Stomach (tissue), 9 donors: ENCODE data around the gene IPP. TPM values are rescaled to one million over a fixed set of nuclear protein-coding genes. Genes with fewer than 3 reads are reported as not detected.
A peak's percentile ranks its signal among the peaks of the same experiment; 100 is the strongest.
"Not testable (repeated sequence)": the region's sequence is repeated elsewhere in the genome, so short reads cannot be mapped to it uniquely, and the experiment has no call there.

ENCODE experiments used
- DNase-seq, 2 donors: peaks; one replicate each; pipeline versions ENCODE4 v3.0.0 to v3.0.0-alpha.2; 2013 to 2019
- H3K27ac ChIP-seq, 5 donors: fragments of 200-600 bp in 4 of 5; sonication (generic) in 4 of 5; one replicate each; pipeline ENCODE4 v1.5.1; 2013 to 2019; ENCODE audit warnings: mild to moderate bottlenecking in 1 of 5, moderate library complexity in 1 of 5
- H3K27me3 ChIP-seq, 3 donors: fragments of 200-600 bp; sonication (generic); one replicate each; pipeline ENCODE4 v1.5.1; 2017 to 2019; ENCODE audit warnings: mixed run types in 1 of 3
- H3K36me3 ChIP-seq, 4 donors: fragments of 200-600 bp; sonication (generic); 1 replicate in 3 of 4; 2 replicates in 1 of 4; pipeline ENCODE4 v1.5.1; 2016 to 2019
- H3K4me1 ChIP-seq, 4 donors: fragments of 200-600 bp; sonication (generic); one replicate each; pipeline ENCODE4 v1.5.1; 2016 to 2019
- H3K4me3 ChIP-seq, 4 donors: fragments of 200-600 bp; sonication (generic) in 3 of 4; one replicate each; pipeline ENCODE4 v1.5.1; 2016 to 2019; ENCODE audit warnings: mild to moderate bottlenecking in 1 of 4
- H3K9me3 ChIP-seq, 4 donors: fragments of 200-600 bp; sonication (generic); one replicate each; pipeline ENCODE4 v1.5.1; 2016 to 2019
- CTCF ChIP-seq, 7 experiments: fragments of 450-650 bp in 4 of 7; fragments of 200-600 bp in 3 of 7; sonication (generic) in 3 of 7; IDR thresholded peaks; one replicate each; pipeline ENCODE4 v1.5.1; 2016 to 2019; ENCODE audit warnings: antibody characterized with exemption in 7 of 7, control low read depth in 2 of 7, mild to moderate bottlenecking in 1 of 7
- EP300 ChIP-seq: sonication (generic); formaldehyde crosslinking; IDR thresholded peaks from one replicate; pipeline ENCODE4 v1.6.1; 2017; ENCODE audit warnings: antibody characterized with exemption
- POLR2A ChIP-seq, 4 donors: fragments of 450-650 bp; IDR thresholded peaks; one replicate each; pipeline ENCODE4 v1.6.1; 2016; ENCODE audit warnings: antibody characterized with exemption in 4 of 4, control low read depth in 2 of 4, mild to moderate bottlenecking in 1 of 4, moderate library complexity in 1 of 4
- POLR2AphosphoS5 ChIP-seq, 3 donors: sonication (generic); formaldehyde crosslinking; IDR thresholded peaks; one replicate each; pipeline ENCODE4 v1.6.1; 2016; ENCODE audit warnings: antibody characterized with exemption in 3 of 3
- WGBS, 5 donors: extraction: QIAGEN DNeasy Blood & Tissue Kit in 3 of 5; methylation state at CpG; one replicate each; pipeline versions ENCODE4 v1.1.5 to v1.1.7; 2013 to 2018; 5-methylcytosine and 5-hydroxymethylcytosine counted together
- intact Hi-C: fragments of 100-400 bp; cut with DNase I; formaldehyde crosslinking; loops from one replicate; pipeline ENCODE4 v1.15.1; 2023; ENCODE audit warnings: low total_unique reads
- polyA plus RNA-seq, 3 donors: library from polyadenylated mRNA; stranded (reverse); fragments of 200-250 nt; gene quantifications; one replicate each; pipeline ENCODE4 v1.2.3, GENCODE V29; 2013
- total RNA-seq, 5 donors: library from RNA; depleted of rRNA; stranded (reverse); fragments of >200 nt; gene quantifications; one replicate each; pipeline versions ENCODE4 v1.1.0 to v1.2.3, GENCODE V29; 2014 to 2016
- donor health status: healthy with polysubstance abuse.
- donor health status: Bipolar disorder and iron deficiency.
- donor health status: healthy.

The IPP gene
- total and polyA plus RNA-seq, 8 donors = 3.2 to 19.5 (median 5.8) TPM

- DNase-seq = no peak
- TF ChIP-seq POLR2A (IDR thresholded peaks at IDR 0.05) (no peak), POLR2AphosphoS5 (IDR thresholded peaks at IDR 0.05) (no peak), EP300 (no peak), CTCF (IDR thresholded peaks at IDR 0.05) (no peak)
- WGBS, 5 donors = 88 to 96% (median 91%) methylated on average over 11 of the region's 11 CpGs
- Histone ChIP-seq H3K36me3 (no peaks in the 10 kb centered on the region), H3K27ac (no peak overlapping the region), H3K9me3 (peaks cover 0 to 6% (median 0%) of the 10 kb centered on the region in 4 donors), H3K4me1 (peaks cover 0 to 38% (median 20%) of the 10 kb centered on the region in 4 donors), H3K4me3 (no peak overlapping the region), H3K27me3 (no peaks in the 10 kb centered on the region)
- intact Hi-C loops = no loop called here
Measured at GRCh38 chr1:45753248-45754037, 3.0 kb upstream of the IPP start.

- intact Hi-C loops = no loop called here
- TF ChIP-seq POLR2A (IDR thresholded peaks at IDR 0.05) (no peak), EP300 (no peak), POLR2AphosphoS5 (IDR thresholded peaks at IDR 0.05) (no peak), CTCF (IDR thresholded peaks at IDR 0.05) (no peak)
Measured at GRCh38 chr1:45752441-45753052, 2.1 kb upstream of the IPP start.

GRCh38 chr1:45752014-45752413, 1.6 kb upstream of the IPP start:
- peaks cover 0 to 6% (median 0%) of the 10 kb centered on the region in 4 donors for H3K9me3 ChIP-seq
- peak overlapping the region in 1 of 5 donors; percentile 99 for H3K27ac ChIP-seq
- no peak for DNase-seq
- no peaks in the 10 kb centered on the region for H3K27me3 ChIP-seq
- H3K36me3 ChIP-seq = no peaks in the 10 kb centered on the region
- H3K4me3 ChIP-seq = no peak overlapping the region
- TF ChIP-seq POLR2AphosphoS5 (IDR thresholded peaks at IDR 0.05) (no peak), EP300 (no peak), POLR2A (IDR thresholded peaks at IDR 0.05) (no peak), CTCF (IDR thresholded peaks at IDR 0.05) (no peak)
- intact Hi-C loops = no loop called here
- peaks cover 0 to 30% (median 20%) of the 10 kb centered on the region in 4 donors for H3K4me1 ChIP-seq
- 92 to 98% (median 96%) methylated on average over 2 of the region's 2 CpGs for WGBS, 5 donors

More at GRCh38 chr1:45752441-45753052, 2.1 kb upstream of the IPP start:
- H3K9me3 ChIP-seq = peaks cover 0 to 6% (median 0%) of the 10 kb centered on the region in 4 donors
- no peak for DNase-seq
- H3K36me3 ChIP-seq = no peaks in the 10 kb centered on the region
- H3K4me3 ChIP-seq = no peak overlapping the region
- peaks cover 0 to 35% (median 22%) of the 10 kb centered on the region in 4 donors for H3K4me1 ChIP-seq
- H3K27ac ChIP-seq = no peak overlapping the region
- WGBS, 5 donors = 78 to 90% (median 86%) methylated on average over 2 of the region's 2 CpGs
- H3K27me3 ChIP-seq = no peaks in the 10 kb centered on the region

- peak overlapping the region; percentile 86 to 99 (median 95) for H3K27ac ChIP-seq
- H3K4me3 ChIP-seq = peak overlapping the region; percentile 53 to 69 (median 62)
- 83 to 87% (median 84%) methylated on average over 24 of the region's 24 CpGs for WGBS, 5 donors
- DNase-seq, H3K9me3 ChIP-seq, H3K36me3 ChIP-seq, H3K27me3 ChIP-seq, intact Hi-C loops: not testable (repeated sequence)
- peaks cover 0 to 29% (median 24%) of the 10 kb centered on the region in 4 donors for H3K4me1 ChIP-seq
Measured at GRCh38 chr1:45751039-45751838, 786 bp upstream of the IPP start.
